H9 (cell line): ENCODE data around the gene CTNNA1. TPM values are rescaled to one million over a fixed set of nuclear protein-coding genes. Genes with fewer than 3 reads are reported as not detected.

Source experiments
- DNase-seq: peaks from one replicate; pipeline ENCODE4 v3.0.0-alpha.2; 2017
- H2AFZ ChIP-seq: one replicate; pipeline ENCODE4 v1.6.1; 2013; ENCODE audit warnings: mild to moderate bottlenecking, low read length, control low read depth, moderate library complexity
- H2AK5ac ChIP-seq: 2 replicates; pipeline ENCODE4 v1.6.1; 2013; ENCODE audit warnings: low read length, control low read depth, mixed read lengths; ENCODE audit not compliant: insufficient read length
- H2BK120ac ChIP-seq: one replicate; pipeline ENCODE4 v1.6.1; 2013; ENCODE audit warnings: low read depth, mild to moderate bottlenecking, low read length, control low read depth, inconsistent platforms; ENCODE audit not compliant: poor library complexity, severe bottlenecking
- H2BK12ac ChIP-seq: 2 replicates; pipeline ENCODE4 v1.6.1; 2013; ENCODE audit warnings: low read length, control low read depth, mixed read lengths, low read depth; ENCODE audit not compliant: insufficient read length
- H2BK15ac ChIP-seq: 2 replicates; pipeline ENCODE4 v1.6.1; 2013; ENCODE audit warnings: low read depth, low read length, control low read depth
- H2BK20ac ChIP-seq: one replicate; pipeline ENCODE4 v1.6.1; 2013; ENCODE audit warnings: low read depth, mild to moderate bottlenecking, low read length, control low read depth, inconsistent platforms; ENCODE audit not compliant: poor library complexity, severe bottlenecking
- H2BK5ac ChIP-seq: 2 replicates; pipeline ENCODE4 v1.6.1; 2013; ENCODE audit warnings: low read length, control low read depth, mixed read lengths; ENCODE audit not compliant: insufficient read length
- H3K14ac ChIP-seq: 2 replicates; pipeline ENCODE4 v1.6.1; 2013; ENCODE audit warnings: low read length, control low read depth; ENCODE audit not compliant: insufficient read depth
- H3K18ac ChIP-seq: 2 replicates; pipeline ENCODE4 v1.6.1; 2013; ENCODE audit warnings: low read depth, mild to moderate bottlenecking, mixed read lengths, low read length, control low read depth; ENCODE audit not compliant: insufficient read length
- H3K23ac ChIP-seq: 2 replicates; pipeline ENCODE4 v1.6.1; 2013; ENCODE audit warnings: low read length, control low read depth, mixed read lengths, low read depth; ENCODE audit not compliant: insufficient read length
- H3K23me2 ChIP-seq: 2 replicates; pipeline ENCODE4 v1.6.1; 2013; ENCODE audit warnings: low read depth, mild to moderate bottlenecking, mixed read lengths, low read length, control low read depth; ENCODE audit not compliant: insufficient read length, poor library complexity, severe bottlenecking
- H3K27ac ChIP-seq: 2 replicates; pipeline ENCODE4 v1.5.1; 2013; ENCODE audit warnings: low read length, control low read depth, mixed read lengths, low read depth; ENCODE audit not compliant: insufficient read length
- H3K27me3 ChIP-seq: 2 replicates; pipeline ENCODE4 v1.6.1; 2013; ENCODE audit warnings: low read length, control low read depth, inconsistent platforms; ENCODE audit not compliant: insufficient read depth
- H3K4ac ChIP-seq: 2 replicates; pipeline ENCODE4 v1.6.1; 2013; ENCODE audit warnings: low read depth, mild to moderate bottlenecking, control low read depth, inconsistent platforms, low read length, moderate library complexity
- H3K4me1 ChIP-seq: 2 replicates; pipeline ENCODE4 v1.6.1; 2013; ENCODE audit warnings: low read length, control low read depth, inconsistent platforms; ENCODE audit not compliant: insufficient read depth
- H3K4me2 ChIP-seq: 2 replicates; pipeline ENCODE4 v1.6.1; 2013; ENCODE audit warnings: low read length, control low read depth, mixed read lengths; ENCODE audit not compliant: insufficient read length, insufficient read depth
- H3K56ac ChIP-seq: 2 replicates; pipeline ENCODE4 v1.6.1; 2013; ENCODE audit warnings: low read depth, mild to moderate bottlenecking, mixed read lengths, low read length, control low read depth; ENCODE audit not compliant: insufficient read length
- H3K79me1 ChIP-seq: 2 replicates; pipeline ENCODE4 v1.6.1; 2013; ENCODE audit warnings: low read depth, mild to moderate bottlenecking, moderate library complexity, low read length, control low read depth, inconsistent platforms; ENCODE audit not compliant: insufficient read depth, poor library complexity, severe bottlenecking
- H3K79me2 ChIP-seq: 2 replicates; pipeline ENCODE4 v1.6.1; 2013; ENCODE audit warnings: low read length, control low read depth, inconsistent platforms; ENCODE audit not compliant: insufficient read depth
- H3K9ac ChIP-seq: 2 replicates; pipeline ENCODE4 v1.6.1; 2013; ENCODE audit warnings: low read length, control low read depth, mixed read lengths; ENCODE audit not compliant: insufficient read length; ENCODE audit errors: extremely low read depth
- H3K9me3 ChIP-seq: one replicate; pipeline ENCODE4 v1.6.1; 2013; ENCODE audit warnings: low read depth, low read length, inconsistent platforms; ENCODE audit not compliant: control insufficient read depth
- H3T11ph ChIP-seq: one replicate; pipeline ENCODE4 v1.6.1; 2013; ENCODE audit warnings: mild to moderate bottlenecking, low read length, control low read depth, inconsistent platforms
- H4K20me1 ChIP-seq: one replicate; pipeline ENCODE4 v1.6.1; 2013; ENCODE audit not compliant: control insufficient read depth, insufficient read length, insufficient read depth
- H4K5ac ChIP-seq: 2 replicates; pipeline ENCODE4 v1.6.1; 2013; ENCODE audit warnings: low read depth, mild to moderate bottlenecking, mixed read lengths, low read length, control low read depth; ENCODE audit not compliant: insufficient read length
- H4K8ac ChIP-seq: replicated peaks from 2 replicates; pipeline ENCODE4 v1.6.1; 2013; ENCODE audit warnings: low read length, control low read depth, mixed read lengths, low read depth; ENCODE audit not compliant: insufficient read length
- H4K91ac ChIP-seq: 2 replicates; pipeline ENCODE4 v1.6.1; 2013; ENCODE audit warnings: low read depth, mild to moderate bottlenecking, moderate library complexity, mixed read lengths, low read length, control low read depth; ENCODE audit not compliant: insufficient read length
- H3K27ac Mint-ChIP-seq, 3 experiments: 2 replicates in 2 of 3; 3 replicates in 1 of 3; pipeline ENCODE4 v1.8.0; 2020 to 2021; ENCODE audit warnings: mixed read lengths in 3 of 3, mild to moderate bottlenecking in 1 of 3, moderate library complexity in 1 of 3
- H3K27me3 Mint-ChIP-seq: 2 replicates; pipeline ENCODE4 v1.8.0; 2021; ENCODE audit warnings: low read depth, mild to moderate bottlenecking, moderate library complexity, mixed read lengths
- H3K36me3 Mint-ChIP-seq, 3 experiments: 2 replicates in 2 of 3; 3 replicates in 1 of 3; pipeline ENCODE4 v1.8.0; 2020 to 2021; ENCODE audit warnings: low read depth in 3 of 3, mixed read lengths in 3 of 3; ENCODE audit not compliant: insufficient read depth in 1 of 3
- H3K4me1 Mint-ChIP-seq, 2 experiments: 2 replicates each; pipeline ENCODE4 v1.8.0; 2020; ENCODE audit warnings: mixed read lengths in 2 of 2
- H3K4me3 Mint-ChIP-seq, 2 experiments: 2 replicates in 1 of 2; 3 replicates in 1 of 2; pipeline ENCODE4 v1.8.0; 2020 to 2021; ENCODE audit warnings: mild to moderate bottlenecking in 2 of 2, mixed read lengths in 2 of 2, moderate library complexity in 1 of 2
- H3K9me3 Mint-ChIP-seq, 2 experiments: 2 replicates in 1 of 2; 3 replicates in 1 of 2; pipeline ENCODE4 v1.8.0; 2020; ENCODE audit warnings: mild to moderate bottlenecking in 2 of 2, mixed read lengths in 2 of 2, moderate library complexity in 1 of 2
- CTCF ChIP-seq: fragments of 200-600 bp; sonication (generic); conservative IDR thresholded peaks from 3 replicates; pipeline ENCODE4 v1.8.0; 2021; ENCODE audit warnings: antibody characterized with exemption, mild to moderate bottlenecking
- WGBS: extraction: QIAGEN DNeasy Blood & Tissue Kit; methylation state at CpG from one replicate; pipeline ENCODE4 v1.1.7; 2013; ENCODE audit warnings: missing lambda C conversion rate, low lambda C conversion rate, mixed read lengths; ENCODE audit not compliant: insufficient read length; ENCODE audit errors: extremely low coverage; 5-methylcytosine and 5-hydroxymethylcytosine counted together
- total RNA-seq: library from RNA; stranded (reverse); gene quantifications from 2 replicates; pipeline ENCODE4 v1.2.1, GENCODE V29; 2021

The CTNNA1 gene
- total RNA-seq, 1 experiment from 2014 or later, result 354 TPM

- no CpG with 5 or more reads among the region's 1 CpG for WGBS
- Mint-ChIP-seq H3K9me3 (no peaks in the 10 kb centered on the region), H3K27ac (no peak overlapping the region)
Measured at GRCh38 chr5:138790684-138791083, 37.5 kb downstream of the CTNNA1 start.

More at GRCh38 chr5:138790684-138791083, 37.5 kb downstream of the CTNNA1 start:
- no peak overlapping the region for H3K18ac ChIP-seq
- H3K4me1 ChIP-seq, result no peaks in the 10 kb centered on the region; the same call in 1 of the 2 replicates
- H4K20me1 ChIP-seq, result no peaks in the 10 kb centered on the region
- H3K27ac ChIP-seq, result no peak overlapping the region
- no peaks in the 10 kb centered on the region for H3K9me3 ChIP-seq
- no peaks in the 10 kb centered on the region for H3K27me3 Mint-ChIP-seq
- no peak overlapping the region for H4K5ac ChIP-seq
- no peak overlapping the region for H3T11ph ChIP-seq
- no peak overlapping the region for H2BK5ac ChIP-seq
- H2BK20ac ChIP-seq, result no peak overlapping the region
- no peak overlapping the region for H2BK120ac ChIP-seq
- H3K9ac ChIP-seq, result no peak overlapping the region
- H3K23ac ChIP-seq, result no peak overlapping the region
- H2AK5ac ChIP-seq, result no peak overlapping the region
- H3K4me1 Mint-ChIP-seq, result peaks cover 18 to 19% of the 10 kb centered on the region in 2 experiments
- no peak overlapping the region for H3K4me3 Mint-ChIP-seq
- H2BK12ac ChIP-seq, result no peak overlapping the region
- no peaks in the 10 kb centered on the region for H3K27me3 ChIP-seq
- no peak for DNase-seq
- H3K79me2 ChIP-seq, result peaks cover 5% of the 10 kb centered on the region; the same call in 1 of the 2 replicates
- no peak for TF ChIP-seq CTCF
- H2AFZ ChIP-seq, result no peak overlapping the region
- peaks cover 4% of the 10 kb centered on the region for H3K79me1 ChIP-seq
- peaks cover 10 to 24% (median 22%) of the 10 kb centered on the region in 3 experiments for H3K36me3 Mint-ChIP-seq
- H4K91ac ChIP-seq, result no peak overlapping the region
- no peak overlapping the region for H3K4me2 ChIP-seq
- H3K23me2 ChIP-seq, result no peaks in the 10 kb centered on the region
- no peak overlapping the region for H3K56ac ChIP-seq
- H3K14ac ChIP-seq, result no peak overlapping the region
- no peak overlapping the region for H2BK15ac ChIP-seq
- no peak overlapping the region for H3K4ac ChIP-seq
- H4K8ac ChIP-seq, result no peak overlapping the region
